Activated naive CD8-positive, alpha-beta T cell treated with anti-CD3 and anti-CD28 coated beads, Interleukin-2, amount 50 U/mL, for 24 hours (primary cell): Measurements from ENCODE around the gene MOB3A.

Experiments
- ATAC-seq: fragments of 150-1000 bp; cut with Tn5 transposase; one replicate; pipeline ENCODE4 v1.10.0; 2021
- DNase-seq: peaks from one replicate; pipeline ENCODE4 v3.0.0; 2021
- H3K27ac Mint-ChIP-seq: one replicate; pipeline ENCODE4 v1.8.0; 2021; ENCODE audit warnings: mild to moderate bottlenecking, mixed read lengths
- H3K27me3 Mint-ChIP-seq: one replicate; pipeline ENCODE4 v1.8.0; 2021; ENCODE audit warnings: mixed read lengths
- H3K36me3 Mint-ChIP-seq: one replicate; pipeline ENCODE4 v1.8.0; 2021; ENCODE audit warnings: low read depth, mixed read lengths
- H3K4me1 Mint-ChIP-seq: one replicate; pipeline ENCODE4 v1.8.0; 2021; ENCODE audit warnings: mixed read lengths
- H3K4me3 Mint-ChIP-seq: one replicate; pipeline ENCODE4 v1.8.0; 2021; ENCODE audit warnings: mild to moderate bottlenecking, moderate library complexity, mixed read lengths
- H3K9me3 Mint-ChIP-seq: one replicate; pipeline ENCODE4 v1.8.0; 2021; ENCODE audit warnings: mixed read lengths

Gene MOB3A

GRCh38 chr19:2117215-2117960, 21.3 kb upstream of the MOB3A start:
- ATAC-seq (no peak), DNase-seq (no peak)
- Mint-ChIP-seq H3K27ac (no peak overlapping the region), H3K9me3 (no peaks in the 10 kb centered on the region), H3K4me1 (peaks cover 8% of the 10 kb centered on the region), H3K36me3 (peaks cover 30% of the 10 kb centered on the region), H3K4me3 (no peak overlapping the region), H3K27me3 (no peaks in the 10 kb centered on the region)

- H3K27ac Mint-ChIP-seq = no peak overlapping the region
- ATAC-seq = no peak
- H3K9me3 Mint-ChIP-seq = no peaks in the 10 kb centered on the region
- no peak overlapping the region for H3K4me3 Mint-ChIP-seq
- peaks cover 29% of the 10 kb centered on the region for H3K36me3 Mint-ChIP-seq
- H3K4me1 Mint-ChIP-seq = peaks cover 8% of the 10 kb centered on the region
- no peak for DNase-seq
- no peaks in the 10 kb centered on the region for H3K27me3 Mint-ChIP-seq
Measured at GRCh38 chr19:2116507-2116906, 20.4 kb upstream of the MOB3A start.

- H3K4me1 Mint-ChIP-seq = peaks cover 8% of the 10 kb centered on the region
- H3K9me3 Mint-ChIP-seq = no peaks in the 10 kb centered on the region
- peaks cover 24% of the 10 kb centered on the region for H3K36me3 Mint-ChIP-seq
- H3K27ac Mint-ChIP-seq = no peak overlapping the region
- ATAC-seq (no peak), DNase-seq (no peak)
- H3K4me3 Mint-ChIP-seq = no peak overlapping the region
- H3K27me3 Mint-ChIP-seq = no peaks in the 10 kb centered on the region
Measured at GRCh38 chr19:2115911-2116426, 19.8 kb upstream of the MOB3A start.

- no peak for DNase-seq
- ATAC-seq = no peak
- H3K36me3 Mint-ChIP-seq = peaks cover 19% of the 10 kb centered on the region
- H3K27ac Mint-ChIP-seq = no peak overlapping the region
- H3K4me1 Mint-ChIP-seq = peaks cover 8% of the 10 kb centered on the region
- H3K9me3 Mint-ChIP-seq = no peaks in the 10 kb centered on the region
- no peak overlapping the region for H3K4me3 Mint-ChIP-seq
- H3K27me3 Mint-ChIP-seq = no peaks in the 10 kb centered on the region
Measured at GRCh38 chr19:2115324-2115723, 19.2 kb upstream of the MOB3A start.

- Mint-ChIP-seq H3K36me3 (peaks cover 18% of the 10 kb centered on the region), H3K4me3 (no peak overlapping the region), H3K27ac (no peak overlapping the region), H3K27me3 (no peaks in the 10 kb centered on the region), H3K4me1 (peaks cover 8% of the 10 kb centered on the region), H3K9me3 (no peaks in the 10 kb centered on the region)
- no peak for DNase-seq
- ATAC-seq = no peak
Measured at GRCh38 chr19:2114821-2115220, 18.7 kb upstream of the MOB3A start.

GRCh38 chr19:2114218-2114617, 18.1 kb upstream of the MOB3A start:
- peaks cover 20% of the 10 kb centered on the region for H3K36me3 Mint-ChIP-seq
- no peak for DNase-seq
- no peak overlapping the region for H3K27ac Mint-ChIP-seq
- H3K27me3 Mint-ChIP-seq = no peaks in the 10 kb centered on the region
- H3K9me3 Mint-ChIP-seq = no peaks in the 10 kb centered on the region
- ATAC-seq = no peak
- H3K4me1 Mint-ChIP-seq = peaks cover 8% of the 10 kb centered on the region
- no peak overlapping the region for H3K4me3 Mint-ChIP-seq

GRCh38 chr19:2113439-2114211, 17.5 kb upstream of the MOB3A start:
- Mint-ChIP-seq H3K9me3 (no peaks in the 10 kb centered on the region), H3K4me1 (peaks cover 8% of the 10 kb centered on the region), H3K27me3 (no peaks in the 10 kb centered on the region), H3K27ac (no peak overlapping the region), H3K4me3 (no peak overlapping the region), H3K36me3 (peaks cover 16% of the 10 kb centered on the region)
- ATAC-seq (no peak), DNase-seq (no peak)

GRCh38 chr19:2112516-2113320, 16.6 kb upstream of the MOB3A start:
- no peak overlapping the region for H3K27ac Mint-ChIP-seq
- peaks cover 17% of the 10 kb centered on the region for H3K36me3 Mint-ChIP-seq
- DNase-seq (no peak), ATAC-seq (no peak)
- H3K4me1 Mint-ChIP-seq = peaks cover 8% of the 10 kb centered on the region
- no peaks in the 10 kb centered on the region for H3K9me3 Mint-ChIP-seq
- no peaks in the 10 kb centered on the region for H3K27me3 Mint-ChIP-seq
- H3K4me3 Mint-ChIP-seq = no peak overlapping the region

- peaks cover 8% of the 10 kb centered on the region for H3K4me1 Mint-ChIP-seq
- ATAC-seq = no peak
- H3K4me3 Mint-ChIP-seq = no peak overlapping the region
- no peaks in the 10 kb centered on the region for H3K9me3 Mint-ChIP-seq
- no peak for DNase-seq
- no peaks in the 10 kb centered on the region for H3K27me3 Mint-ChIP-seq
- peaks cover 23% of the 10 kb centered on the region for H3K36me3 Mint-ChIP-seq
- no peak overlapping the region for H3K27ac Mint-ChIP-seq
Measured at GRCh38 chr19:2111886-2112285, 15.8 kb upstream of the MOB3A start.

GRCh38 chr19:2111425-2111824, 15.3 kb upstream of the MOB3A start:
- ATAC-seq (no peak), DNase-seq (no peak)
- Mint-ChIP-seq H3K4me1 (peaks cover 8% of the 10 kb centered on the region), H3K27me3 (no peaks in the 10 kb centered on the region), H3K36me3 (peaks cover 28% of the 10 kb centered on the region), H3K9me3 (no peaks in the 10 kb centered on the region), H3K27ac (no peak overlapping the region), H3K4me3 (no peak overlapping the region)

- Mint-ChIP-seq H3K27me3 (no peaks in the 10 kb centered on the region), H3K27ac (no peak overlapping the region), H3K9me3 (no peaks in the 10 kb centered on the region), H3K36me3 (peaks cover 34% of the 10 kb centered on the region), H3K4me1 (peaks cover 8% of the 10 kb centered on the region), H3K4me3 (no peak overlapping the region)
- ATAC-seq (no peak), DNase-seq (no peak)
Measured at GRCh38 chr19:2110822-2111221, 14.7 kb upstream of the MOB3A start.

- H3K4me1 Mint-ChIP-seq = peaks cover 8% of the 10 kb centered on the region
- no peak for ATAC-seq
- H3K27ac Mint-ChIP-seq = no peak overlapping the region
- no peaks in the 10 kb centered on the region for H3K9me3 Mint-ChIP-seq
- no peak for DNase-seq
- H3K27me3 Mint-ChIP-seq = no peaks in the 10 kb centered on the region
- peaks cover 41% of the 10 kb centered on the region for H3K36me3 Mint-ChIP-seq
- H3K4me3 Mint-ChIP-seq = no peak overlapping the region
Measured at GRCh38 chr19:2109046-2109864, 13.1 kb upstream of the MOB3A start.

- Mint-ChIP-seq H3K4me3 (no peak overlapping the region), H3K27me3 (no peaks in the 10 kb centered on the region), H3K36me3 (peaks cover 44% of the 10 kb centered on the region), H3K27ac (no peak overlapping the region), H3K9me3 (no peaks in the 10 kb centered on the region), H3K4me1 (peaks cover 3% of the 10 kb centered on the region)
- no peak for ATAC-seq
- DNase-seq = no peak
Measured at GRCh38 chr19:2108251-2109016, 12.3 kb upstream of the MOB3A start.
